Measurements from ENCODE around the gene LMTK3. TPM values are rescaled to one million over a fixed set of nuclear protein-coding genes. Genes with fewer than 3 reads are reported as not detected.
A peak's percentile ranks its signal among the peaks of the same experiment; 100 is the strongest.

LMTK3 gene
- total and polyA plus RNA-seq, 7 experiments from 2014 or later, result 0.03 to 21.4 (median 16.6) TPM; not detected in 1

- H3K27me3 ChIP-seq (ENCODE audit: control insufficient read depth in 2 of 2, insufficient read depth in 2 of 2, low read length in 2 of 2), result no peaks in the 10 kb centered on the region
- ChIA-PET POLR2A (interaction anchor here (0.6 to 1.2 kb wide), 5 partner anchors 18 to 132 kb away, joined by 3 to 4 read pairs (median 3); no protein-coding TSS in a partner anchor), CTCF (interaction anchor here (0.6 to 1.6 kb wide), 4 partner anchors 8 to 87 kb away, joined by 3 to 5 read pairs (median 5); no protein-coding TSS in a partner anchor)
- intact Hi-C loops (cut with micrococcal nuclease), result loop anchor here (1.0 to 5.0 kb wide), 11 partner anchors 20 to 1127 kb away; partner anchors contain the start of genes SYNGR4 (in 2 of the 2), FTL (in 1 of the 2), GRIN2D (in 1 of the 2) and GRWD1 (in 1 of the 2)
- no peak overlapping the region for H3K4me3 Mint-ChIP-seq
- H3K4me1 Mint-ChIP-seq, result peaks cover 11 to 18% (median 13%) of the 10 kb centered on the region in 7 donors
- H3K27ac ChIP-seq (ENCODE audit: low read depth, low read length), result peak overlapping the region; percentile 82
- H3K9me3 Mint-ChIP-seq, result no peaks in the 10 kb centered on the region
- no peaks in the 10 kb centered on the region for H3K9me3 ChIP-seq (ENCODE audit: control insufficient read depth in 2 of 3, low read length in 3 of 3)
- H3K4me3 ChIP-seq (ENCODE audit: low read length), result peak overlapping the region; percentile 72
- H3K27me3 Mint-ChIP-seq, result no peaks in the 10 kb centered on the region
- no peaks in the 10 kb centered on the region for H3K36me3 Mint-ChIP-seq
- peak overlapping the region in 3 of 9 donors; percentile 68 to 91 (median 90) for H3K27ac Mint-ChIP-seq
- DNase-seq, result peak in 8 of 9 donors; percentile 69 to 84 (median 78)
- ATAC-seq, result peak; percentile 77
- peaks cover 0 to 5% (median 0%) of the 10 kb centered on the region in 3 experiments for H3K36me3 ChIP-seq (ENCODE audit: control insufficient read depth in 2 of 3, insufficient read depth in 3 of 3, low read length in 3 of 3)
- peaks cover 21 to 22% of the 10 kb centered on the region in 2 donors for H3K4me1 ChIP-seq (ENCODE audit: control insufficient read depth in 2 of 2, insufficient read depth in 2 of 2, low read length in 2 of 2)
Observed at GRCh38 chr19:48513289-48514122, 1.9 kb upstream of the LMTK3 start.

GRCh38 chr19:48512504-48513288 lies 1.1 kb upstream of the LMTK3 start:
- no peaks in the 10 kb centered on the region for H3K27me3 Mint-ChIP-seq
- peak overlapping the region; percentile 82 for H3K27ac ChIP-seq (ENCODE audit: low read depth, low read length)
- DNase-seq, result peak in 2 of 9 donors; percentile 33
- no peak overlapping the region for H3K27ac Mint-ChIP-seq
- H3K4me1 ChIP-seq (ENCODE audit: control insufficient read depth in 2 of 2, insufficient read depth in 2 of 2, low read length in 2 of 2), result peaks cover 21 to 22% of the 10 kb centered on the region in 2 donors
- no peak for ATAC-seq
- intact Hi-C loops (cut with micrococcal nuclease), result loop anchor here (1.0 to 5.0 kb wide), 10 partner anchors 19 to 1128 kb away; partner anchors contain the start of genes FTL (in 1 of the 2), GRIN2D (in 1 of the 2), GRWD1 (in 1 of the 2) and GYS1 (in 1 of the 2)
- peak overlapping the region; percentile 72 for H3K4me3 ChIP-seq (ENCODE audit: low read length)
- H3K36me3 ChIP-seq (ENCODE audit: control insufficient read depth in 2 of 3, insufficient read depth in 3 of 3, low read length in 3 of 3), result peaks cover 0 to 13% (median 0%) of the 10 kb centered on the region in 3 experiments
- CTCF ChIA-PET, result interaction anchor here (1.0 to 1.6 kb wide), 2 partner anchors 24 to 71 kb away, joined by 4 to 5 read pairs; no protein-coding TSS in a partner anchor
- peaks cover 0 to 4% (median 0%) of the 10 kb centered on the region in 5 donors for H3K36me3 Mint-ChIP-seq
- H3K9me3 Mint-ChIP-seq, result no peaks in the 10 kb centered on the region
- POLR2A ChIA-PET, result interaction anchor here (1.3 kb wide), 1 partner anchor 20 kb away, joined by 5 read pairs; no protein-coding TSS in a partner anchor
- no peaks in the 10 kb centered on the region for H3K27me3 ChIP-seq (ENCODE audit: control insufficient read depth in 2 of 2, insufficient read depth in 2 of 2, low read length in 2 of 2)
- no peaks in the 10 kb centered on the region for H3K9me3 ChIP-seq (ENCODE audit: control insufficient read depth in 2 of 3, low read length in 3 of 3)
- H3K4me1 Mint-ChIP-seq, result peaks cover 11 to 18% (median 13%) of the 10 kb centered on the region in 7 donors
- H3K4me3 Mint-ChIP-seq, result no peak overlapping the region

GRCh38 chr19:48511321-48511731 lies 309 bp downstream of the LMTK3 start:
- ATAC-seq (no peak), DNase-seq (peak in 6 of 9 donors; percentile 24 to 53 (median 43))
- intact Hi-C loops (cut with micrococcal nuclease), result loop anchor here (1.0 to 5.0 kb wide), 9 partner anchors 43 to 734 kb away; partner anchors contain the start of genes CYTH2 (in 1 of the 2), FTL (in 1 of the 2), GRIN2D (in 1 of the 2) and KDELR1 (in 1 of the 2)
- H3K27ac ChIP-seq (ENCODE audit: low read depth, low read length), result peak overlapping the region; percentile 69
- H3K27me3 Mint-ChIP-seq, result no peaks in the 10 kb centered on the region
- peaks cover 0 to 5% (median 0%) of the 10 kb centered on the region in 5 donors for H3K36me3 Mint-ChIP-seq
- peaks cover 11 to 18% (median 13%) of the 10 kb centered on the region in 7 donors for H3K4me1 Mint-ChIP-seq
- H3K36me3 ChIP-seq (ENCODE audit: control insufficient read depth in 2 of 3, insufficient read depth in 3 of 3, low read length in 3 of 3), result peaks cover 0 to 15% (median 0%) of the 10 kb centered on the region in 3 experiments
- no peaks in the 10 kb centered on the region for H3K9me3 ChIP-seq (ENCODE audit: control insufficient read depth in 2 of 3, low read length in 3 of 3)
- peak overlapping the region in 3 of 9 donors; percentile 81 to 86 (median 83) for H3K27ac Mint-ChIP-seq
- CTCF ChIA-PET, result interaction anchor here (0.6 kb wide), 1 partner anchor 97 kb away, joined by 3 read pairs; no protein-coding TSS in a partner anchor
- H3K4me1 ChIP-seq (ENCODE audit: control insufficient read depth in 2 of 2, insufficient read depth in 2 of 2, low read length in 2 of 2), result peaks cover 21 to 22% of the 10 kb centered on the region in 2 donors
- H3K9me3 Mint-ChIP-seq, result no peaks in the 10 kb centered on the region
- POLR2A ChIA-PET, result no interaction called here
- H3K27me3 ChIP-seq (ENCODE audit: control insufficient read depth in 2 of 2, insufficient read depth in 2 of 2, low read length in 2 of 2), result no peaks in the 10 kb centered on the region
- H3K4me3 ChIP-seq (ENCODE audit: low read length), result peak overlapping the region; percentile 82
- peak overlapping the region in 6 of 10 donors; percentile 86 to 94 (median 90) for H3K4me3 Mint-ChIP-seq

DNA sequence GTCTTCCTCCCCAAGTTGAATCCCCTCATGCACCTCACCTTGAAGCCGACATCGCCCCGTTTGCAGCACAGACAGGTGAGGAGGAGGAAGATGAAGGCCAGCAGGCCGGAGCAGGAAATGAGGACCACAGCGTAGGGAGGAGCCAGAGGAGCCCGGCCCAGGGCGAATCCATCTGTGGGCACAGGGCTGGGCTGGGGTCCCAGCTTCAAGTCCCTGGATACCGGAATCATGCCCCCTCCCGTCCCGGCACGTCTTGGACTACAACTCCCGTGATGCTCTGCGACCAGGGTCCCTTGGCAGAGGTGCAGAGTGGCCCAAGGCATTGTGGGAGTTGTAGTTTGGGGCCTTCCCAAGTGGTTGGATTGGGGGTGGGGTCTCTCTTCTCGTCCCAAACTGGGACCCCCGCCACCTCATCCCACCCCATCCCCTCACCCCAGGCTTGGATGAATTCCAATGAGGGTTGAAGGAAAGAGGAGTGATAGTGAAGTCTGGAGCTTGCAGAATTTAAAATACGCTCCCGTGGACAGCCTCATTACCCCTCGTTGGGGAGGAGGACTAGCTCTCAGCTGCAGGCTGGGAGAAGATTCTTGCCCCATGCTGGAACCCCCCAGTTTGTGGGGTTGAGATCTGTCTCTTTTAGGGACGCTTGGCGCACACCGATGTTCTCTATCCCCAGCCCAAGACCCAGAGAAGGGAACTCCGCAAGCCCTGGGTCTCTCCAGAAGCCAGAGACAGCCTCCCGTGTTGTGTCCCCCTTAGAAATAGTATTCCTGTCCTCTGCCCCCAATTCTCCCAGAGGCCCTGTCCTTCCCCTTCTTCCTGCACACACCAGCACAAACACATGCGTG lies 990 bp downstream of the LMTK3 start:
- Mint-ChIP-seq H3K27me3 (no peaks in the 10 kb centered on the region), H3K4me3 (peak overlapping the region in 7 of 10 donors; percentile 86 to 94 (median 89)), H3K9me3 (no peaks in the 10 kb centered on the region), H3K36me3 (peaks cover 0 to 8% (median 0%) of the 10 kb centered on the region in 5 donors), H3K27ac (peak overlapping the region; percentile 40 to 92 (median 86)), H3K4me1 (peaks cover 11 to 18% (median 13%) of the 10 kb centered on the region in 7 donors)
- Histone ChIP-seq H3K36me3 (ENCODE audit: control insufficient read depth in 2 of 3, insufficient read depth in 3 of 3, low read length in 3 of 3) (peaks cover 0 to 15% (median 0%) of the 10 kb centered on the region in 3 experiments), H3K4me3 (ENCODE audit: low read length) (peak overlapping the region; percentile 82), H3K9me3 (ENCODE audit: control insufficient read depth in 2 of 3, low read length in 3 of 3) (no peaks in the 10 kb centered on the region), H3K27ac (ENCODE audit: low read depth, low read length) (peak overlapping the region; percentile 66), H3K4me1 (ENCODE audit: control insufficient read depth in 2 of 2, insufficient read depth in 2 of 2, low read length in 2 of 2) (peaks cover 21 to 22% of the 10 kb centered on the region in 2 donors), H3K27me3 (ENCODE audit: control insufficient read depth in 2 of 2, insufficient read depth in 2 of 2, low read length in 2 of 2) (no peaks in the 10 kb centered on the region)
- ChIA-PET POLR2A (interaction anchor here (0.6 kb wide), 1 partner anchor 1080 kb away, joined by 3 read pairs; the partner anchor contains the start of gene PRR12), CTCF (interaction anchor here (0.6 to 1.6 kb wide), 2 partner anchors 21 to 98 kb away, joined by 3 to 4 read pairs; no protein-coding TSS in a partner anchor)
- peak; percentile 64 for ATAC-seq
- peak; percentile 58 to 81 (median 73) for DNase-seq
- intact Hi-C loops (cut with micrococcal nuclease), result loop anchor here (1.0 to 5.0 kb wide), 13 partner anchors 8 to 733 kb away; partner anchors contain the start of genes CYTH2 (in 1 of the 2), FTL (in 1 of the 2), GRIN2D (in 1 of the 2) and KDELR1 (in 1 of the 2)

DNA sequence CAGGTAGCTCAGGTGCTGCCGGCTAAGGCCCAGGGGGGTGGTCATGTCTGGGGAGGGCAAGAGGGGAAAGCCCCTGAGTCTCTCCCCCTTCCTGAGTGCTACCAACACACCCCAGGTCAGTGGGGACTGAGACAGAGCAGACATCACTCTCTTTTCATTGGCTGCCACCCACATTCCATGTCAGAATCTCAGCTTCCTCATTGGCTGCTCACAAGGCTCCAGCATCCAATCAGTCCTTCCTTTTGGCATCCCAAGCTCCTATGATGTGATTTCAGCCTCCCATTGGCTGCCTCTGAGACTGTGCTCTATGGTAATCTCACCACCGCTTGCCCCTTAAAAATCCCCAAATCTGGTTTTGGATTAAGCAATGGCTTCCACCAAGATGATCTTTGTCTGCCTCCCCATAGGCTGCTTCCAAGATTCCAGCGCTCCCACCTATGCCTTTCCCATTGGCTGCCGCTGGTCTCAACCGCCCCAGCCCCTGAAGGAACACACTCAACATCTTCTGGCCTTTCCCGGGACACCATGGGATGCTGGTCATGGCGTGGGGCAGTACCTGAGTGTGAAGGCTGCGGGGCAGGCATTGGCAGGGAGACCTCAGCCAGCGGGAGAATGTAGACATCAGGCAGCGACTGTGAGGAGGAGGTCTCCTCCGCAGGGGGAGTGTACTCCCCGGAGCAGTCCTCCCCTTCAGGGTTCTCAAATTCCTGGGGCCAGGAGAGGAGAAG lies 2.0 kb downstream of the LMTK3 start:
- H3K9me3 Mint-ChIP-seq, result no peaks in the 10 kb centered on the region
- peaks cover 0 to 8% (median 0%) of the 10 kb centered on the region in 5 donors for H3K36me3 Mint-ChIP-seq

More for the DNA sequence above, 2.0 kb downstream of the LMTK3 start:
- DNase-seq (no peak), ATAC-seq (no peak)
- Histone ChIP-seq H3K36me3 (ENCODE audit: control insufficient read depth in 2 of 3, insufficient read depth in 3 of 3, low read length in 3 of 3) (peaks cover 0 to 15% (median 0%) of the 10 kb centered on the region in 3 experiments), H3K27ac (ENCODE audit: low read depth, low read length) (no peak overlapping the region), H3K9me3 (ENCODE audit: control insufficient read depth in 2 of 3, low read length in 3 of 3) (no peaks in the 10 kb centered on the region), H3K4me1 (ENCODE audit: control insufficient read depth in 2 of 2, insufficient read depth in 2 of 2, low read length in 2 of 2) (peaks cover 21 to 22% of the 10 kb centered on the region in 2 donors), H3K4me3 (ENCODE audit: low read length) (no peak overlapping the region), H3K27me3 (ENCODE audit: control insufficient read depth in 2 of 2, insufficient read depth in 2 of 2, low read length in 2 of 2) (no peaks in the 10 kb centered on the region)
- Mint-ChIP-seq H3K4me3 (peak overlapping the region in 3 of 10 donors; percentile 39 to 92 (median 57)), H3K27me3 (no peaks in the 10 kb centered on the region), H3K27ac (peak overlapping the region in 3 of 9 donors; percentile 14 to 83 (median 43)), H3K4me1 (peaks cover 11 to 18% (median 13%) of the 10 kb centered on the region in 7 donors)
- ChIA-PET POLR2A (interaction anchor here (0.6 to 2.2 kb wide), 3 partner anchors 75 to 1081 kb away, joined by 3 to 9 read pairs (median 5); partner anchors contain the start of gene PRR12), CTCF (interaction anchor here (1.0 to 3.2 kb wide), 3 partner anchors 20 to 75 kb away, joined by 3 to 24 read pairs (median 4); no protein-coding TSS in a partner anchor)
- intact Hi-C loops (cut with micrococcal nuclease), result loop anchor here (1.0 to 5.0 kb wide), 11 partner anchors 7 to 732 kb away; partner anchors contain the start of genes CYTH2 (in 1 of the 2), FTL (in 1 of the 2), GRIN2D (in 1 of the 2) and KDELR1 (in 1 of the 2)
